Neuronal stem cell (in vitro differentiated cells): ENCODE measurements around the gene NFATC2IP.
"Not testable (repeated sequence)": the region's sequence is repeated elsewhere in the genome, so short reads cannot be mapped to it uniquely, and the experiment has no call there.

ENCODE experiments used
- DNase-seq: peaks from one replicate; pipeline ENCODE4 v3.0.0-alpha.2; 2013; ENCODE audit warnings: low spot score
- H2AFZ ChIP-seq: one replicate; pipeline ENCODE4 v1.6.1; 2013; ENCODE audit warnings: mild to moderate bottlenecking, low read length, inconsistent platforms
- H2AK5ac ChIP-seq: 2 replicates; pipeline ENCODE4 v1.6.1; 2013; ENCODE audit warnings: low read depth, mild to moderate bottlenecking, inconsistent platforms, low read length, moderate library complexity, mixed read lengths
- H2BK120ac ChIP-seq: 2 replicates; pipeline ENCODE4 v1.6.1; 2013; ENCODE audit warnings: low read depth, mild to moderate bottlenecking, inconsistent platforms, low read length, moderate library complexity, mixed read lengths
- H2BK12ac ChIP-seq: one replicate; pipeline ENCODE4 v1.6.1; 2013; ENCODE audit warnings: low read length, inconsistent platforms
- H2BK15ac ChIP-seq: 2 replicates; pipeline ENCODE4 v1.6.1; 2013; ENCODE audit warnings: mild to moderate bottlenecking, low read length, inconsistent platforms, mixed read lengths
- H2BK5ac ChIP-seq: one replicate; pipeline ENCODE4 v1.6.1; 2013; ENCODE audit warnings: inconsistent platforms, mild to moderate bottlenecking, low read length, moderate library complexity
- H3K14ac ChIP-seq: one replicate; pipeline ENCODE4 v1.6.1; 2013; ENCODE audit warnings: low read length, inconsistent platforms
- H3K18ac ChIP-seq: 2 replicates; pipeline ENCODE4 v1.6.1; 2013; ENCODE audit warnings: low read length, inconsistent platforms
- H3K23ac ChIP-seq: 2 replicates; pipeline ENCODE4 v1.6.1; 2013; ENCODE audit warnings: low read depth, mild to moderate bottlenecking, mixed read lengths, low read length, inconsistent platforms; ENCODE audit not compliant: poor library complexity
- H3K27ac ChIP-seq: replicated peaks from 3 replicates; pipeline ENCODE4 v1.5.1; 2013; ENCODE audit warnings: low read length, inconsistent platforms
- H3K27me3 ChIP-seq, 3 experiments: 2 replicates each; pipeline ENCODE4 v1.6.1; 2013; ENCODE audit warnings: low read length in 3 of 3, mild to moderate bottlenecking in 2 of 3, inconsistent platforms in 1 of 3, low read depth in 1 of 3, mixed read lengths in 1 of 3, moderate library complexity in 1 of 3; ENCODE audit not compliant: control insufficient read depth in 3 of 3, insufficient read depth in 3 of 3
- H3K36me3 ChIP-seq, 2 donors: replicated peaks in 1 of 2; 2 replicates each; pipeline ENCODE4 v1.6.1; 2013; ENCODE audit warnings: low read length in 2 of 2; ENCODE audit not compliant: control insufficient read depth in 2 of 2, insufficient read depth in 2 of 2
- H3K4ac ChIP-seq: 2 replicates; pipeline ENCODE4 v1.6.1; 2013; ENCODE audit warnings: inconsistent platforms, mild to moderate bottlenecking, low read length, moderate library complexity
- H3K4me1 ChIP-seq, 2 donors: 1 replicate in 1 of 2; 2 replicates in 1 of 2; pipeline ENCODE4 v1.6.1; 2013; ENCODE audit warnings: low read length in 2 of 2, low read depth in 1 of 2; ENCODE audit not compliant: control insufficient read depth in 2 of 2, insufficient read depth in 1 of 2
- H3K4me2 ChIP-seq: one replicate; pipeline ENCODE4 v1.6.1; 2013; ENCODE audit warnings: mild to moderate bottlenecking, low read length, inconsistent platforms; ENCODE audit not compliant: insufficient read depth, poor library complexity, severe bottlenecking
- H3K4me3 ChIP-seq, 2 donors: 2 replicates each; pipeline ENCODE4 v1.5.1; 2013; ENCODE audit warnings: low read length in 2 of 2, mild to moderate bottlenecking in 2 of 2, inconsistent platforms in 1 of 2, moderate library complexity in 1 of 2
- H3K79me1 ChIP-seq: one replicate; pipeline ENCODE4 v1.6.1; 2013; ENCODE audit warnings: low read depth, mild to moderate bottlenecking, inconsistent platforms, low read length, moderate library complexity
- H3K9ac ChIP-seq: one replicate; pipeline ENCODE4 v1.6.1; 2013; ENCODE audit warnings: mild to moderate bottlenecking, low read depth, low read length, inconsistent platforms; ENCODE audit not compliant: poor library complexity
- H3K9me3 ChIP-seq, 2 donors: replicated peaks in 1 of 2; 2 replicates each; pipeline versions ENCODE3 to v1.6.1; 2013; ENCODE audit warnings: low read length in 2 of 2, mild to moderate bottlenecking in 2 of 2, inconsistent platforms in 1 of 2, low read depth in 1 of 2, mixed read lengths in 1 of 2, moderate library complexity in 1 of 2; ENCODE audit not compliant: control insufficient read depth in 2 of 2, insufficient read depth in 1 of 2
- H4K8ac ChIP-seq: one replicate; pipeline ENCODE4 v1.6.1; 2013; ENCODE audit warnings: low read depth, mild to moderate bottlenecking, inconsistent platforms, low read length, moderate library complexity
- H4K91ac ChIP-seq: one replicate; pipeline ENCODE4 v1.6.1; 2013; ENCODE audit warnings: low read length, low read depth, mild to moderate bottlenecking, inconsistent platforms; ENCODE audit not compliant: poor library complexity
- WGBS, 2 donors: extraction: QIAGEN DNeasy Blood & Tissue Kit; methylation state at CpG; one replicate each; pipeline ENCODE4 v1.1.7; 2013; ENCODE audit warnings: missing lambda C conversion rate in 2 of 2, mixed read lengths in 1 of 2; ENCODE audit not compliant: insufficient read length in 2 of 2, insufficient replicate concordance in 1 of 2; ENCODE audit errors: extremely low coverage in 2 of 2; 5-methylcytosine and 5-hydroxymethylcytosine counted together

Gene NFATC2IP

GRCh38 chr16:28924399-28924761 is 26.4 kb upstream of the NFATC2IP start:
- Histone ChIP-seq H2BK5ac (no peak overlapping the region), H3K4ac (no peak overlapping the region), H3K18ac (peak overlapping the region; percentile 86), H2BK120ac (no peak overlapping the region), H2BK15ac (peak overlapping the region; percentile 18), H3K36me3 (peaks cover 0 to 16% of the 10 kb centered on the region in 2 donors), H2AFZ (peak overlapping the region; percentile 99), H3K4me1 (peaks cover 0 to 4% of the 10 kb centered on the region in 2 donors), H2BK12ac (peak overlapping the region; percentile 50), H3K23ac (peak overlapping the region; percentile 60), H3K9me3 (no peaks in the 10 kb centered on the region), H2AK5ac (peak overlapping the region; percentile 86), H4K91ac (peak overlapping the region; percentile 66), H3K27ac (no peak overlapping the region), H4K8ac (peak overlapping the region; percentile 21), H3K27me3 (peaks cover 0 to 2% (median 0%) of the 10 kb centered on the region in 3 experiments), H3K4me3 (peak overlapping the region; percentile 85 to 89), H3K4me2 (peak overlapping the region; percentile 65), H3K14ac (no peak overlapping the region), H3K79me1 (peaks cover 6% of the 10 kb centered on the region), H3K9ac (peak overlapping the region; percentile 37)
- WGBS, 2 donors: no CpG with 5 or more reads among the region's 15 CpGs
- DNase-seq: no peak

- Histone ChIP-seq H3K79me1 (peaks cover 6% of the 10 kb centered on the region), H4K91ac (peak within 1 kb of the TSS; percentile 99), H3K9ac (peak within 1 kb of the TSS; percentile 98), H2BK15ac (peak within 1 kb of the TSS; percentile 95), H2BK12ac (peak within 1 kb of the TSS; percentile 97), H3K36me3 (peaks cover 0 to 11% of the 10 kb centered on the region in 2 donors), H2BK120ac (no peak within 1 kb of the TSS), H3K23ac (peak within 1 kb of the TSS; percentile 97), H3K27ac (peak within 1 kb of the TSS; percentile 98), H3K4me1 (peaks cover 0 to 4% of the 10 kb centered on the region in 2 donors), H3K27me3 (peaks cover 0 to 2% (median 0%) of the 10 kb centered on the region in 3 experiments), H4K8ac (peak within 1 kb of the TSS; percentile 21), H3K9me3 (no peaks in the 10 kb centered on the region), H3K4me3 (peak within 1 kb of the TSS; percentile 85 to 89), H2AK5ac (peak within 1 kb of the TSS; percentile 86), H3K14ac (peak within 1 kb of the TSS; percentile 85), H3K4me2 (peak within 1 kb of the TSS; percentile 83), H2AFZ (peak within 1 kb of the TSS; percentile 99), H3K4ac (no peak within 1 kb of the TSS), H2BK5ac (peak within 1 kb of the TSS; percentile 98), H3K18ac (peak within 1 kb of the TSS; percentile 100)
- peak; percentile 95 for DNase-seq
- WGBS, 2 donors: no CpG with 5 or more reads among the region's 66 CpGs
Measured at GRCh38 chr16:28924762-28925385, 25.9 kb upstream of the NFATC2IP start, which contains the start of gene RABEP2. Gene RABEP2, minus strand, starts transcription at chr16:28925238. Its CDS starts 75 bp downstream, at chr16:28925163.

GRCh38 chr16:28925386-28926228 is 25.1 kb upstream of the NFATC2IP start:
- Histone ChIP-seq H3K9me3 (no peaks in the 10 kb centered on the region), H2AFZ (peak overlapping the region; percentile 99), H2BK5ac (peak overlapping the region; percentile 98), H3K4me2 (peak overlapping the region; percentile 83), H3K14ac (peak overlapping the region; percentile 85), H2AK5ac (peak overlapping the region; percentile 26), H3K4me3 (peak overlapping the region; percentile 85 to 86), H3K9ac (peak overlapping the region; percentile 98), H2BK12ac (peak overlapping the region; percentile 97), H2BK15ac (peak overlapping the region; percentile 95), H3K36me3 (peaks cover 0 to 10% of the 10 kb centered on the region in 2 donors), H3K4me1 (peaks cover 1 to 4% of the 10 kb centered on the region in 2 donors), H3K27ac (peak overlapping the region; percentile 98), H2BK120ac (no peak overlapping the region), H3K23ac (peak overlapping the region; percentile 97), H4K8ac (no peak overlapping the region), H4K91ac (peak overlapping the region; percentile 99), H3K18ac (peak overlapping the region; percentile 100), H3K27me3 (peaks cover 0 to 2% (median 0%) of the 10 kb centered on the region in 3 experiments), H3K79me1 (peaks cover 6% of the 10 kb centered on the region), H3K4ac (no peak overlapping the region)
- no CpG with 5 or more reads among the region's 48 CpGs for WGBS, 2 donors
- DNase-seq: no peak

GRCh38 chr16:28926284-28926683 is 24.5 kb upstream of the NFATC2IP start:
- not testable (repeated sequence) for H3K36me3 ChIP-seq, H2BK15ac ChIP-seq, H3K4ac ChIP-seq, H3K27me3 ChIP-seq, H3K18ac ChIP-seq, H3K9me3 ChIP-seq, H3K23ac ChIP-seq, H4K91ac ChIP-seq, H4K8ac ChIP-seq, DNase-seq, H3K4me1 ChIP-seq, H2BK12ac ChIP-seq, H2AK5ac ChIP-seq, H3K27ac ChIP-seq, H3K14ac ChIP-seq, H2AFZ ChIP-seq, H3K9ac ChIP-seq, H2BK5ac ChIP-seq, H3K79me1 ChIP-seq, H3K4me2 ChIP-seq, H2BK120ac ChIP-seq
- WGBS, 2 donors: no CpG with 5 or more reads among the region's 2 CpGs
- peak overlapping the region in 1 of 2 donors; percentile 85 for H3K4me3 ChIP-seq
